ENCODE results near the gene DIS3L2. TPM values are rescaled to one million over a fixed set of nuclear protein-coding genes. Genes with fewer than 3 reads are reported as not detected.

DIS3L2 gene
- total RNA-seq, 2 donors from 2014 or later: 39.5 to 42.4 TPM

DNA sequence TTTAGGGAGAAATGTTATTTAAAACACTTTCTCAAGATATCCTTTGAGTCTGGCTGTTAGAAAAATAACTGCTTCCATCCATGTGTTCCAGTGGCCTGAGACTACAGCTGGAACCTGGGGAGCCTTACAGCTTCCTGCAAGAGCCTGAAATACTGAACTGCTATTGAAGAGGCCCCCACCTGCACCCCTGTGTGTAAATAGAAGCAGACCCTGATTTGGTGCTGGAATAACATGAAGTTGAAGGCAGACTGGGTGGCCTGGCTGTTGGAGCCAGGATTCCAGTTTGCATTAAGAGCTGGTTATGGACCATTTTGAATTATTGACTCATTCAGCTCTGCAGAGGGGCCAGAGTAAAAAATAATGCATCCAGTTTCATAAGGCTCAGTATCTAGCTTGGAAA, 61.9 kb downstream of the DIS3L2 start:
- no peaks in the 10 kb centered on the region for H3K27me3 Mint-ChIP-seq (ENCODE audit: insufficient read depth)
- no peaks in the 10 kb centered on the region for H3K27me3 ChIP-seq (ENCODE audit: control insufficient read depth, insufficient read depth, low read length, poor library complexity, severe bottlenecking)
- no peak overlapping the region for H3K27ac ChIP-seq (ENCODE audit: low read depth, low read length)
- no peak overlapping the region for H3K4me3 Mint-ChIP-seq
- H3K4me1 Mint-ChIP-seq: peaks cover 7% of the 10 kb centered on the region
- H3K4me1 ChIP-seq (ENCODE audit: control insufficient read depth, insufficient read depth, low read length): no peaks in the 10 kb centered on the region
- no peaks in the 10 kb centered on the region for H3K9me3 Mint-ChIP-seq
- H3K27ac Mint-ChIP-seq: no peak overlapping the region
- no peak overlapping the region for H3K9ac ChIP-seq (ENCODE audit: extremely low read depth, low read length, poor library complexity, severe bottlenecking)
- TF ChIP-seq, protein P1, sequence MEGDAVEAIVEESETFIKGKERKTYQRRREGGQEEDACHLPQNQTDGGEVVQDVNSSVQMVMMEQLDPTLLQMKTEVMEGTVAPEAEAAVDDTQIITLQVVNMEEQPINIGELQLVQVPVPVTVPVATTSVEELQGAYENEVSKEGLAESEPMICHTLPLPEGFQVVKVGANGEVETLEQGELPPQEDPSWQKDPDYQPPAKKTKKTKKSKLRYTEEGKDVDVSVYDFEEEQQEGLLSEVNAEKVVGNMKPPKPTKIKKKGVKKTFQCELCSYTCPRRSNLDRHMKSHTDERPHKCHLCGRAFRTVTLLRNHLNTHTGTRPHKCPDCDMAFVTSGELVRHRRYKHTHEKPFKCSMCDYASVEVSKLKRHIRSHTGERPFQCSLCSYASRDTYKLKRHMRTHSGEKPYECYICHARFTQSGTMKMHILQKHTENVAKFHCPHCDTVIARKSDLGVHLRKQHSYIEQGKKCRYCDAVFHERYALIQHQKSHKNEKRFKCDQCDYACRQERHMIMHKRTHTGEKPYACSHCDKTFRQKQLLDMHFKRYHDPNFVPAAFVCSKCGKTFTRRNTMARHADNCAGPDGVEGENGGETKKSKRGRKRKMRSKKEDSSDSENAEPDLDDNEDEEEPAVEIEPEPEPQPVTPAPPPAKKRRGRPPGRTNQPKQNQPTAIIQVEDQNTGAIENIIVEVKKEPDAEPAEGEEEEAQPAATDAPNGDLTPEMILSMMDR (conservative IDR thresholded peaks at IDR 0.05): no peak
- peaks cover 21% of the 10 kb centered on the region for H3K36me3 ChIP-seq (ENCODE audit: control insufficient read depth, insufficient read depth, low read length)
- no peak overlapping the region for H3K4me3 ChIP-seq (ENCODE audit: low read length)
- peaks cover 3% of the 10 kb centered on the region for H3K36me3 Mint-ChIP-seq (ENCODE audit: low read depth)
- H3K9me3 ChIP-seq (ENCODE audit: control insufficient read depth, low read length): no peaks in the 10 kb centered on the region
- no peak for DNase-seq

DNA sequence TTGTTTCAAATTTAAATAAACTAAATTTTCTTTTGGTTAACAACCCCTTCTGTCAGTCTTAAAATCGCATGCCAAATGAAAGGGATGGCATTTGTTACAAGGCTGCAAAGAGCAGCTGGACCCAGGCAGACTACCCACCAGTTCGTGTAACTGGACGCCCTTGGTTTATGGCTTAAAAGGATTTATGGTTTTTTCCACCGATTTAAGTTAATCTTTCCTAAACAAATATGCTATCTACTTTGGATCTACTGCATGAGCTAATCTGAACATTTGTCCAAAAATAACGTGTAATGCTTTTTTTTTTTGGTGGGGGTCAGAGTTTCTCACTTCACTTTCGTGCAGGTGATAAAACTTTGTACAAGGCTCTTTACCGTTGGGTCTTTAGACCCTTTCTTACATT, 62.9 kb downstream of the DIS3L2 start:
- H3K36me3 Mint-ChIP-seq (ENCODE audit: low read depth): peaks cover 3% of the 10 kb centered on the region
- Histone ChIP-seq H3K27me3 (ENCODE audit: control insufficient read depth, insufficient read depth, low read length, poor library complexity, severe bottlenecking) (no peaks in the 10 kb centered on the region), H3K4me1 (ENCODE audit: control insufficient read depth, insufficient read depth, low read length) (no peaks in the 10 kb centered on the region), H3K9me3 (ENCODE audit: control insufficient read depth, low read length) (no peaks in the 10 kb centered on the region), H3K4me3 (ENCODE audit: low read length) (no peak overlapping the region), H3K27ac (ENCODE audit: low read depth, low read length) (no peak overlapping the region), H3K9ac (ENCODE audit: extremely low read depth, low read length, poor library complexity, severe bottlenecking) (no peak overlapping the region), H3K36me3 (ENCODE audit: control insufficient read depth, insufficient read depth, low read length) (peaks cover 21% of the 10 kb centered on the region)
- no peaks in the 10 kb centered on the region for H3K27me3 Mint-ChIP-seq (ENCODE audit: insufficient read depth)
- H3K4me1 Mint-ChIP-seq: peaks cover 10% of the 10 kb centered on the region
- H3K9me3 Mint-ChIP-seq: no peaks in the 10 kb centered on the region
- no peak overlapping the region for H3K27ac Mint-ChIP-seq
- no peak for DNase-seq
- no peak overlapping the region for H3K4me3 Mint-ChIP-seq
- WGBS, 2 experiments (ENCODE audit: insufficient coverage in 1 of 2, insufficient read length in 1 of 2): 94 to 100% methylated on average over 2 to 7 of the region's 7 CpGs
- TF ChIP-seq, protein P1 (conservative IDR thresholded peaks at IDR 0.05): no peak

DNA sequence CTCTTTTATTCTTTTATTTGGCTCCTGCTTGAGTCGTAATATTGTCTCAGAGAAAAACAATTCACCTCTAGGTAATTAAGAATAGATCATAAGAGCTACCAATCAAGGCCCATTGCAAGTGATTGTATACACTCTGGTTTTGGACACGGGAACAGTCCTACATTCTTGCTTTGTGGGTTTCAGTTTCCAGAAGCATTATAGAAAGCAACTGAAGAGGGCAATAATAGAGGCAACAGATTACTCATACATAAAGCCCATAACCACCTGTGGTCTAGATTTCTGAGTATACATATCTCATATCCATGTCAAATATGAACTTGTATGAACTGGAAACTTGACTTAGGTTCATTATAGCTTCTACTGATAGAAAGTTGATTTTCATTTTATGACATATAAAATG, 65.4 kb downstream of the DIS3L2 start:
- TF ChIP-seq, protein P1 (conservative IDR thresholded peaks at IDR 0.05): no peak
- 100% methylated on average over 2 of the region's 2 CpGs for WGBS, 2 experiments (ENCODE audit: insufficient coverage in 1 of 2, insufficient read length in 1 of 2)
- H3K27ac ChIP-seq (ENCODE audit: low read depth, low read length): no peak overlapping the region
- Mint-ChIP-seq H3K9me3 (no peaks in the 10 kb centered on the region), H3K27me3 (ENCODE audit: insufficient read depth) (no peaks in the 10 kb centered on the region), H3K4me1 (peaks cover 11% of the 10 kb centered on the region), H3K36me3 (ENCODE audit: low read depth) (peaks cover 16% of the 10 kb centered on the region), H3K4me3 (no peak overlapping the region), H3K27ac (no peak overlapping the region)
- H3K36me3 ChIP-seq (ENCODE audit: control insufficient read depth, insufficient read depth, low read length): peaks cover 27% of the 10 kb centered on the region
- H3K9me3 ChIP-seq (ENCODE audit: control insufficient read depth, low read length): no peaks in the 10 kb centered on the region
- no peak overlapping the region for H3K4me3 ChIP-seq (ENCODE audit: low read length)
- no peak for DNase-seq
- H3K4me1 ChIP-seq (ENCODE audit: control insufficient read depth, insufficient read depth, low read length): no peaks in the 10 kb centered on the region
- no peaks in the 10 kb centered on the region for H3K27me3 ChIP-seq (ENCODE audit: control insufficient read depth, insufficient read depth, low read length, poor library complexity, severe bottlenecking)
- H3K9ac ChIP-seq (ENCODE audit: extremely low read depth, low read length, poor library complexity, severe bottlenecking): no peak overlapping the region

All from endodermal cell (in vitro differentiated cells).